ENCODE data around the gene KRTAP12-1.

GRCh38 chr21:44724196-44724595 lies 42.2 kb upstream of the KRTAP12-1 start:
- TF ChIP-seq CTCF (IDR thresholded peaks at IDR 0.05), result no peak
- TF ChIP-seq POLR2A (IDR thresholded peaks at IDR 0.05), result no peak

Measured in testis (tissue), 2 donors.